ENCODE measurements around the gene TNP2. TPM values are rescaled to one million over a fixed set of nuclear protein-coding genes. Genes with fewer than 3 reads are reported as not detected.
A peak's percentile ranks its signal among the peaks of the same experiment; 100 is the strongest.

Gene TNP2
- total and polyA plus RNA-seq, 2 experiments from 2014 or later = not detected

- H3K27ac ChIP-seq = no peak overlapping the region
- no peak overlapping the region for H3K4me3 ChIP-seq
- peaks cover 2% of the 10 kb centered on the region for H3K4me1 ChIP-seq (ENCODE audit: low read depth)
- TF ChIP-seq CTCF (IDR thresholded peaks at IDR 0.05; ENCODE audit: low read depth, low read length) = no peak
- H3K36me3 ChIP-seq = no peaks in the 10 kb centered on the region
- H3K9me3 ChIP-seq (ENCODE audit: low read depth) = no peaks in the 10 kb centered on the region
- no peaks in the 10 kb centered on the region for H3K27me3 ChIP-seq
- DNase-seq (ENCODE audit: low read depth in 1 of 2, low spot score in 1 of 2) = no peak
These were observed 30.6 kb downstream of the TNP2 start for GRCh38 chr16:11238272-11239202.

- no peaks in the 10 kb centered on the region for H3K27me3 ChIP-seq
- no peak for TF ChIP-seq CTCF (IDR thresholded peaks at IDR 0.05; ENCODE audit: low read depth, low read length)
These were observed 32.5 kb downstream of the TNP2 start for GRCh38 chr16:11236461-11237254.

DNA sequence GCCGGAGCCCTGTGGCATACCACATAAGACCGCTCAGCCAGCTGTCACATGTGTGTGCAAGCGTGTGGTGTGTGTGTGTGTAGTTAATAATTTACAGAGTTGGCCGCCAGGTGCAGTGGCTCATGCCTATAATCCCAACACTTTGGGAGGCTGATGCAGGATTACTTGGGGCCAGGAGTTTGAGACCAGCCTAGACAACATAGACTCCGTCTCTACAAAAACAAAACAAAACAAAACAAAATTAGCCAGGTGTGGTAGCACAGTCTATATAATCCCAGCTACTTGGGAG is 33.5 kb downstream of the TNP2 start:
- DNase-seq (ENCODE audit: low read depth in 1 of 2, low spot score in 1 of 2) = no peak
- no peaks in the 10 kb centered on the region for H3K9me3 ChIP-seq (ENCODE audit: low read depth)
- H3K27ac ChIP-seq = no peak overlapping the region
- no peak overlapping the region for H3K4me3 ChIP-seq
- TF ChIP-seq CTCF (IDR thresholded peaks at IDR 0.05; ENCODE audit: low read depth, low read length) = no peak
- H3K36me3 ChIP-seq = no peaks in the 10 kb centered on the region
- H3K4me1 ChIP-seq (ENCODE audit: low read depth) = no peaks in the 10 kb centered on the region
- no peaks in the 10 kb centered on the region for H3K27me3 ChIP-seq

More at GRCh38 chr16:11236461-11237254, 32.5 kb downstream of the TNP2 start:
- Histone ChIP-seq H3K4me3 (no peak overlapping the region), H3K27ac (no peak overlapping the region), H3K4me1 (ENCODE audit: low read depth) (no peaks in the 10 kb centered on the region), H3K9me3 (ENCODE audit: low read depth) (no peaks in the 10 kb centered on the region), H3K36me3 (no peaks in the 10 kb centered on the region)
- peak in 1 of 2 donors; percentile 58 for DNase-seq (ENCODE audit: low read depth in 1 of 2, low spot score in 1 of 2)

DNA sequence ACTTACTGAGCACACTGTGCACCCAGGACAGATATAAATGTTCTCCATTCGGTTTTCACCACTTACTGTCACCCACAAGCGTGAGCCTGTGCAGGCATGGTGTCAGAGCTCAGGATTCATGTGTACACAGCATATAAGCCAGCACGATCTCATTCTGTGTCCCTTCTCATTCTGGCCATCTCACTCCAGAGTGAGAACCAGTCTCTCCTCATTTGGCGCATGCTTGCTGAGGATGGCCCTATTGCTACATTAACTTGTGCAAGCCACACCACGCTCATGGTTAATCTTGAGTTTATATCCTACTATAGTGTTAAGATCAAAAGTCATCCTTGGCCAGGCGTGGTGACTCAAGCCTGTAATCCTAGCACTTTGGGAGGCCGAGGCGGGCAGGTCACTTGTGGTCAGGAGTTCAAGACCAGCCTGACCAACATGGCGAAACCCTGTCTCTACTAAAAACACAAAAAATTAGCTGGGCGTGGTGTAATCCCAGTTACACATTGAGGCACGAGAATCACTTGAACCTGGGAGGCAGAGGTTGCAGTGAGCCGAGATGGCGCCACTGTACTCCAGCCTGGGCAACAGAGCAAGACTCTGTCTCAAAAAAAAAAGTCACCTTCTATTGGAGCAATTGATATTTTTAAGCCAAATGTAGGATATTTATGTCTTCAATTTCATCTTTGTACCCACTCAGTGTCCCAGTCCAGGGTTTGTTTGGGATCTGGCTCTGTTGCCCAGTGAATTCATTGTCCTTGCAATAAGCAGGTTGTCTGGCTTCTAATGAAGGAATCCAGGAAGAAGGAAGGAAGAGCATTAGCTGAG is 34.0 kb downstream of the TNP2 start:
- no peak overlapping the region for H3K4me3 ChIP-seq
- DNase-seq (ENCODE audit: low read depth in 1 of 2, low spot score in 1 of 2) = no peak
- H3K36me3 ChIP-seq = no peaks in the 10 kb centered on the region
- no peak overlapping the region for H3K27ac ChIP-seq
- H3K9me3 ChIP-seq (ENCODE audit: low read depth) = no peaks in the 10 kb centered on the region
- no peak for TF ChIP-seq CTCF (IDR thresholded peaks at IDR 0.05; ENCODE audit: low read depth, low read length)
- H3K27me3 ChIP-seq = no peaks in the 10 kb centered on the region
- H3K4me1 ChIP-seq (ENCODE audit: low read depth) = no peaks in the 10 kb centered on the region

- H3K27me3 ChIP-seq = no peaks in the 10 kb centered on the region
- no peak overlapping the region for H3K27ac ChIP-seq
- TF ChIP-seq CTCF (IDR thresholded peaks at IDR 0.05; ENCODE audit: low read depth, low read length) = no peak
- no peak overlapping the region for H3K4me3 ChIP-seq
- H3K36me3 ChIP-seq = no peaks in the 10 kb centered on the region
- H3K9me3 ChIP-seq (ENCODE audit: low read depth) = no peaks in the 10 kb centered on the region
- no peaks in the 10 kb centered on the region for H3K4me1 ChIP-seq (ENCODE audit: low read depth)
- no peak for DNase-seq (ENCODE audit: low read depth in 1 of 2, low spot score in 1 of 2)
These were observed 35.3 kb downstream of the TNP2 start for GRCh38 chr16:11233727-11234376.

Data from cardiac muscle cell (in vitro differentiated cells and primary cell).